Measurements from ENCODE around the gene AMOTL2. TPM values are rescaled to one million over a fixed set of nuclear protein-coding genes. Genes with fewer than 3 reads are reported as not detected.

AMOTL2 gene
- total RNA-seq, 1 experiment from 2014 or later: 30.9 TPM

DNA sequence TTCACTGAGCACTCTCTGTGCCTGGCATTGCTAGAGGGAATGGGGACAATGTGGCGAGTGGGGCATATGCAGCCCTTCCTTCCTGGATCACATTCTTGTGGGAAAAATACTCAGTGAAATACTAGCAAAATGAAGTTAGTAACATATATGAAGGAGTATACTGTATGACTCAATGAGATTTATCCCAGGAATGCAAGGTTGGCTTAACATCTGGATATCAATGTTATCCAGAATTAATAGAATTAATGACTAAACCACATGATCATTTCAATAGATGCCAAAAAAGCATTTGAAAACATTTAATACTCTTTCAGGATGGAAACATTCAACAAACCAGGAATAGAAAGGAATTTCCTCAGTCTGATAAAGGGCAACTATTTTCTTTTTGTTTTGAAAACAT lies 27.5 kb downstream of the AMOTL2 start:
- no peak overlapping the region for H2BK5ac ChIP-seq (ENCODE audit: insufficient read length, low read length)
- H3K27ac ChIP-seq (ENCODE audit: insufficient read length, low read depth, low read length): no peak overlapping the region
- no peak overlapping the region for H3K27ac Mint-ChIP-seq
- no peak overlapping the region for H2AFZ ChIP-seq (ENCODE audit: low read length)
- H4K8ac ChIP-seq (replicated peaks; ENCODE audit: insufficient read length, low read depth, low read length): no peak overlapping the region
- H3K4ac ChIP-seq (ENCODE audit: low read depth, low read length): no peak overlapping the region
- no peak overlapping the region for H3T11ph ChIP-seq (ENCODE audit: low read length)
- peaks cover 2% of the 10 kb centered on the region for H4K20me1 ChIP-seq (ENCODE audit: control insufficient read depth, insufficient read depth, insufficient read length)
- peaks cover 2% of the 10 kb centered on the region for H3K27me3 Mint-ChIP-seq (ENCODE audit: low read depth)
- H2AK5ac ChIP-seq (ENCODE audit: insufficient read length, low read length): no peak overlapping the region
- no peak overlapping the region for H2BK20ac ChIP-seq (ENCODE audit: low read depth, low read length, poor library complexity, severe bottlenecking)
- no peak overlapping the region for H2BK120ac ChIP-seq (ENCODE audit: low read depth, low read length, poor library complexity, severe bottlenecking)
- no peak overlapping the region for H3K56ac ChIP-seq (ENCODE audit: insufficient read length, low read depth, low read length)
- H2BK15ac ChIP-seq (ENCODE audit: low read depth, low read length): no peak overlapping the region
- no peak overlapping the region for H3K9ac ChIP-seq (ENCODE audit: extremely low read depth, insufficient read length, low read length)
- H3K9me3 ChIP-seq (ENCODE audit: control insufficient read depth, low read depth, low read length): no peaks in the 10 kb centered on the region
- TF ChIP-seq, protein P1, sequence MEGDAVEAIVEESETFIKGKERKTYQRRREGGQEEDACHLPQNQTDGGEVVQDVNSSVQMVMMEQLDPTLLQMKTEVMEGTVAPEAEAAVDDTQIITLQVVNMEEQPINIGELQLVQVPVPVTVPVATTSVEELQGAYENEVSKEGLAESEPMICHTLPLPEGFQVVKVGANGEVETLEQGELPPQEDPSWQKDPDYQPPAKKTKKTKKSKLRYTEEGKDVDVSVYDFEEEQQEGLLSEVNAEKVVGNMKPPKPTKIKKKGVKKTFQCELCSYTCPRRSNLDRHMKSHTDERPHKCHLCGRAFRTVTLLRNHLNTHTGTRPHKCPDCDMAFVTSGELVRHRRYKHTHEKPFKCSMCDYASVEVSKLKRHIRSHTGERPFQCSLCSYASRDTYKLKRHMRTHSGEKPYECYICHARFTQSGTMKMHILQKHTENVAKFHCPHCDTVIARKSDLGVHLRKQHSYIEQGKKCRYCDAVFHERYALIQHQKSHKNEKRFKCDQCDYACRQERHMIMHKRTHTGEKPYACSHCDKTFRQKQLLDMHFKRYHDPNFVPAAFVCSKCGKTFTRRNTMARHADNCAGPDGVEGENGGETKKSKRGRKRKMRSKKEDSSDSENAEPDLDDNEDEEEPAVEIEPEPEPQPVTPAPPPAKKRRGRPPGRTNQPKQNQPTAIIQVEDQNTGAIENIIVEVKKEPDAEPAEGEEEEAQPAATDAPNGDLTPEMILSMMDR (conservative IDR thresholded peaks at IDR 0.05): no peak
- H3K79me1 ChIP-seq (ENCODE audit: insufficient read depth, low read depth, low read length, poor library complexity, severe bottlenecking): no peaks in the 10 kb centered on the region
- no peak overlapping the region for H3K14ac ChIP-seq (ENCODE audit: insufficient read depth, low read length)
- peaks cover 8 to 11% of the 10 kb centered on the region in 2 experiments for H3K4me1 Mint-ChIP-seq
- no peaks in the 10 kb centered on the region for H3K79me2 ChIP-seq (ENCODE audit: insufficient read depth, low read length)
- no peak overlapping the region for H4K91ac ChIP-seq (ENCODE audit: insufficient read length, low read depth, low read length)
- peaks cover 0 to 6% (median 3%) of the 10 kb centered on the region in 3 experiments; a peak in 3 of 7 replicates for H3K36me3 Mint-ChIP-seq (ENCODE audit: insufficient read depth in 1 of 3, low read depth in 3 of 3)
- H3K9me3 Mint-ChIP-seq: peaks cover 4 to 7% of the 10 kb centered on the region in 2 experiments; a peak in 2 of 5 replicates
- no peak overlapping the region for H3K4me2 ChIP-seq (ENCODE audit: insufficient read depth, insufficient read length, low read length)
- H3K23ac ChIP-seq (ENCODE audit: insufficient read length, low read depth, low read length): no peak overlapping the region
- no peaks in the 10 kb centered on the region for H3K23me2 ChIP-seq (ENCODE audit: insufficient read length, low read depth, low read length, poor library complexity, severe bottlenecking)
- no peak overlapping the region for H3K4me3 Mint-ChIP-seq
- no peaks in the 10 kb centered on the region for H3K27me3 ChIP-seq (ENCODE audit: insufficient read depth, low read length)
- H3K4me1 ChIP-seq (ENCODE audit: insufficient read depth, low read length): no peaks in the 10 kb centered on the region
- WGBS (ENCODE audit: extremely low coverage, insufficient read length, low lambda C conversion rate): no CpG with 5 or more reads among the region's 1 CpG
- H4K5ac ChIP-seq (ENCODE audit: insufficient read length, low read depth, low read length): no peak overlapping the region
- no peak for DNase-seq
- no peak overlapping the region for H3K18ac ChIP-seq (ENCODE audit: insufficient read length, low read depth, low read length)
- H2BK12ac ChIP-seq (ENCODE audit: insufficient read length, low read depth, low read length): no peak overlapping the region

Measured in H9 (cell line).